Sigmoid colon (tissue), 4 donors: ENCODE measurements around the gene PLCL1.

ENCODE experiments used
- EP300 ChIP-seq, 4 donors: sonication (generic); formaldehyde crosslinking; IDR thresholded peaks; one replicate each; pipeline ENCODE4 v1.6.1; 2017; ENCODE audit warnings: antibody characterized with exemption in 4 of 4
- POLR2A ChIP-seq, 2 donors: fragments of 450-650 bp; IDR thresholded peaks; one replicate each; pipeline ENCODE4 v1.6.1; 2016; ENCODE audit warnings: antibody characterized with exemption in 2 of 2, mild to moderate bottlenecking in 2 of 2, moderate library complexity in 2 of 2
- POLR2AphosphoS5 ChIP-seq, 4 donors: sonication (generic); formaldehyde crosslinking; IDR thresholded peaks; one replicate each; pipeline ENCODE4 v1.6.1; 2017; ENCODE audit warnings: antibody characterized with exemption in 4 of 4
- TF ChIP-seq, protein P1 (sequence below), 4 experiments: fragments of 450-650 bp in 3 of 4; fragments of 200-600 bp in 1 of 4; IDR thresholded peaks; one replicate each; pipeline ENCODE4 v1.5.1; 2016 to 2019; ENCODE audit warnings: antibody characterized with exemption in 4 of 4, mild to moderate bottlenecking in 3 of 4, moderate library complexity in 2 of 4

DNA sequence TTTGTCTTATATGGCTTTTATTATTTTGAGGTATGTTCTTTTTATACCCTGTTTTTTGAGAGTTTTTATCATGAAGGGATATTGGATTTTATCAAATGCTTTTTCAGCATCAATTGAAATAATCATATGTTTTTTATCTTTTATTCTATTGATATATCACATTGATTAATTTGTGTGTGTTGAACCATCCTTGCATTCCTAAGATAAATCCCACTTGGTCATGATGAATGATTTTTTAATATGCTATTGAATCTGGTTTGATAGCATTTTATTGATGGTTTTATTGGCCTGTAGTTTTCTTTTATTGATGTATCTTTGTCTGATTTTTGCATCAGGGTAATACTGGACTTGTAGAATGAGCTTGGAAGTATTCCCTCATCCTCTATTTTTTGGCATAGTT lies 160.3 kb downstream of the PLCL1 start:
- TF ChIP-seq POLR2AphosphoS5 (IDR thresholded peaks at IDR 0.05) (no peak), POLR2A (IDR thresholded peaks at IDR 0.05) (no peak), EP300 (IDR thresholded peaks at IDR 0.05) (no peak)
- TF ChIP-seq, protein P1, sequence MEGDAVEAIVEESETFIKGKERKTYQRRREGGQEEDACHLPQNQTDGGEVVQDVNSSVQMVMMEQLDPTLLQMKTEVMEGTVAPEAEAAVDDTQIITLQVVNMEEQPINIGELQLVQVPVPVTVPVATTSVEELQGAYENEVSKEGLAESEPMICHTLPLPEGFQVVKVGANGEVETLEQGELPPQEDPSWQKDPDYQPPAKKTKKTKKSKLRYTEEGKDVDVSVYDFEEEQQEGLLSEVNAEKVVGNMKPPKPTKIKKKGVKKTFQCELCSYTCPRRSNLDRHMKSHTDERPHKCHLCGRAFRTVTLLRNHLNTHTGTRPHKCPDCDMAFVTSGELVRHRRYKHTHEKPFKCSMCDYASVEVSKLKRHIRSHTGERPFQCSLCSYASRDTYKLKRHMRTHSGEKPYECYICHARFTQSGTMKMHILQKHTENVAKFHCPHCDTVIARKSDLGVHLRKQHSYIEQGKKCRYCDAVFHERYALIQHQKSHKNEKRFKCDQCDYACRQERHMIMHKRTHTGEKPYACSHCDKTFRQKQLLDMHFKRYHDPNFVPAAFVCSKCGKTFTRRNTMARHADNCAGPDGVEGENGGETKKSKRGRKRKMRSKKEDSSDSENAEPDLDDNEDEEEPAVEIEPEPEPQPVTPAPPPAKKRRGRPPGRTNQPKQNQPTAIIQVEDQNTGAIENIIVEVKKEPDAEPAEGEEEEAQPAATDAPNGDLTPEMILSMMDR (IDR thresholded peaks at IDR 0.05): no peak
